ACC112 (cell line): ENCODE results near the gene CRX.
"Not testable (repeated sequence)": the region's sequence is repeated elsewhere in the genome, so short reads cannot be mapped to it uniquely, and the experiment has no call there.

Experiments used
- H2AFZ ChIP-seq: fragments of 200-600 bp; sonication (generic); one replicate; pipeline ENCODE4 v1.6.0; 2017; ENCODE audit warnings: antibody characterized with exemption, low read length; ENCODE audit not compliant: unreplicated experiment
- H3K27ac ChIP-seq: fragments of 200-600 bp; sonication (generic); 2 replicates; pipeline ENCODE4 v1.5.1; 2014; ENCODE audit warnings: low read depth, mild to moderate bottlenecking, antibody characterized with exemption, low read length, moderate library complexity
- H3K27me3 ChIP-seq: fragments of 200-600 bp; sonication (generic); 2 replicates; pipeline ENCODE4 v1.6.1; 2014; ENCODE audit warnings: mild to moderate bottlenecking, antibody characterized with exemption, low read length, moderate library complexity, mixed read lengths; ENCODE audit not compliant: insufficient read depth
- H3K36me3 ChIP-seq: fragments of 200-600 bp; sonication (generic); 2 replicates; pipeline ENCODE4 v1.6.1; 2016; ENCODE audit warnings: mild to moderate bottlenecking, antibody characterized with exemption, low read length, moderate library complexity, mixed read lengths; ENCODE audit not compliant: insufficient read depth
- H3K4me1 ChIP-seq: fragments of 200-600 bp; sonication (generic); one replicate; pipeline ENCODE4 v1.6.1; 2016; ENCODE audit warnings: low read length, mixed read lengths; ENCODE audit not compliant: insufficient read depth, unreplicated experiment, control insufficient read depth
- H3K4me3 ChIP-seq: fragments of 200-600 bp; sonication (generic); 2 replicates; pipeline ENCODE4 v1.5.1; 2014; ENCODE audit warnings: mild to moderate bottlenecking, low read depth, low read length
- H3K79me2 ChIP-seq: fragments of 200-600 bp; sonication (generic); one replicate; pipeline ENCODE4 v1.6.0; 2016; ENCODE audit warnings: low read length; ENCODE audit not compliant: control insufficient read depth, unreplicated experiment, insufficient read depth

CRX gene

DNA sequence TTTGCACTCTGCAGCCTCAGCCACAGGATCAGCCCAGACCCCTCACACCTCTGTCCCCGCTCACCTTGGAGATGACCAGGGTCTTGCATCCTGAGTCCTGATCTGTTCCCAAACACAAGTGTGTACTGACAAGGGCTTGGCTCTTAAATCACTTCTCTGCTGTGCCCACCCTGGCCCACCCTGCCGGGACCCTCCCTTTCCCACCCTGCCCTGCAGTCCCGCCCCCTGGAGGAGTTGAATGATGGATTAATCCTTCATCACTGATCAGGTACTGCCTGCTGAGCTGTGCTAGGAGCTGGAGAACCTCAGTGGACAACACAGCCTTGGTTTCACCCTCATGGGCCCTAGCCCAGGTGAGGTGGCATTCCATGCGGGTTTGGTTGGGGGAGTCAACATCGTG is 17.3 kb upstream of the CRX start, which contains the start of gene TPRX1:
TSS of gene TPRX1 (minus strand) at position 101 of the 400 bp plus-strand sequence. CDS start at position 89, 12 bp downstream.
- not testable (repeated sequence) for H3K79me2 ChIP-seq, H3K4me3 ChIP-seq, H3K36me3 ChIP-seq, H3K27ac ChIP-seq, H3K27me3 ChIP-seq, H3K4me1 ChIP-seq, H2AFZ ChIP-seq

DNA sequence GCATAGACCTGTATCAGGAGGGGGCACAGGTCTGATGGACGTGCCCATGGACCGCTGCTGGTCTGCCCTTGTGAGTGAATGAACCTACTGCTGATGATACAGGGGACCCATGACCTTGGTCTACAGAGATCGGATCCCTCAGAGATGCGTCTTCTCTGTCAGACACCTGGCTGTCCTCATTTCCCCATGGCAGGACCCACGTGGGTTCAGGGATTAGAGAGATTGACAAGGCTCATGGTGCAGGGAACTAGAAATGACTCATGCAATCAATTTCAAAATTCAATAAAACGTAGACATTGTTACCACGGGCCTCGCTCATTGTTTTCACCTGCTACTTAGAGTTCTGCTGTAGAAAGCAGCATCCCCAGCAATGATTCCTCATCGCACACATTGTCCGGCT is 16.4 kb upstream of the CRX start:
- no peaks in the 10 kb centered on the region for H3K4me1 ChIP-seq
- no peak overlapping the region for H3K27ac ChIP-seq

DNA sequence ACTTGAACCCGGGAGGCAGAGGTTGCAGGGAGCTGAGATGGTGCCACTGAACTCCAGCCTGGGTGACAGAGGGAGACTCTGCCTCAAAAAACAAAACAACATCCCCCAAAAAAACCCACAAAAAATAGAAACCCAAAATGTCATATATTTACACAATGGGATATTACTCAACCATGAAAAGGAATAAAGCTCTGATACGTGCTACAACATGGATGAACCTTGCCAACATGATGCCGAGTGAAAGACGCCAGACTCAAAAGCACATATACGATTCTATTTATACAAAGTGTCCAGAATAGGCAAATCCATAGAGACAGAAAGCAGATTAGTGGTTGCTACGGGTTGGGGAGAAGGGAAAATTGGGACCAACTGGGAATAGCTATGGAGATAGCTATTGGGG is 15.3 kb upstream of the CRX start:
- H3K27ac ChIP-seq = no peak overlapping the region
- H3K4me1 ChIP-seq = no peaks in the 10 kb centered on the region
- no peak overlapping the region for H3K4me3 ChIP-seq
- no peak overlapping the region for H2AFZ ChIP-seq
- no peaks in the 10 kb centered on the region for H3K27me3 ChIP-seq
- H3K79me2 ChIP-seq = no peaks in the 10 kb centered on the region
- H3K36me3 ChIP-seq = no peaks in the 10 kb centered on the region

More for the DNA sequence above, 16.4 kb upstream of the CRX start:
- H3K27me3 ChIP-seq = no peaks in the 10 kb centered on the region
- no peaks in the 10 kb centered on the region for H3K36me3 ChIP-seq
- no peak overlapping the region for H3K4me3 ChIP-seq
- no peak overlapping the region for H2AFZ ChIP-seq
- no peaks in the 10 kb centered on the region for H3K79me2 ChIP-seq

DNA sequence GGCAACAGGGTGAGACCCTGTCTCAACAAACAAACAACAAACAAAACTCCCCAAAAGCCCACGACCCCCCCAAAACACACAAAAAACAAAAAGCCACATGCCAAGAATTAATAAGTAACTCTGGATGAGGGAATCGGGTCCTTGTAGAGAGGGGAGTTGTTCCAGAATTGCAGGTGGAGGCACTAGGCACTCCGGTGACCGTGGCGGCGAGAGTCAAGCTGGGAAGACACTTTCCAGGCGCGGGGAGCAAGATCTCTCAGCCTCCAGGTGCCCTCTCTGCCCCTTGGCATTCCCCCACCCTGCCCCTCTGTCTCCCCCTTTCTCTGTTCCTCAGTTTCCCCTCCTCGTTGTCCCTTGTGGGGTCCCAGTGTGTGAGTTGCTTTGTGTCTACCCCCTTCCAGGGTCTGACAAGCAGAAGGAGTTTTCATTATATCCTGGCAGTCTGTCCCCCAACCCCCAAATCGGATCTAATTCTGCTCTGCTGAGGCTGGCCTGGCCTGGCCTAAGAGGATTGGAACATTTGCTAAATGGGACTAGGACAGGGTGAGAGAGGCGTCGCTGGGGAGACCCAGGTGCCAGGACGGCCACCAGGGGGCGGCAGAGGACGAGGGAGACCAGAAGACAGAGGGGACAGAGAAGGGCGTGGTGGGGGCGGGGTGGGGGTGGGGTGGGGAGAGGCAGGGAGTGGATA is 8.3 kb upstream of the CRX start:
- no peak overlapping the region for H3K27ac ChIP-seq
- no peaks in the 10 kb centered on the region for H3K4me1 ChIP-seq
- H2AFZ ChIP-seq = no peak overlapping the region
- no peaks in the 10 kb centered on the region for H3K27me3 ChIP-seq
- no peak overlapping the region for H3K4me3 ChIP-seq
- no peaks in the 10 kb centered on the region for H3K79me2 ChIP-seq
- H3K36me3 ChIP-seq = no peaks in the 10 kb centered on the region

- Histone ChIP-seq H3K36me3 (no peaks in the 10 kb centered on the region), H3K27me3 (no peaks in the 10 kb centered on the region), H3K4me1 (no peaks in the 10 kb centered on the region), H2AFZ (no peak overlapping the region), H3K27ac (no peak overlapping the region), H3K79me2 (no peaks in the 10 kb centered on the region), H3K4me3 (no peak overlapping the region)
Measured at GRCh38 chr19:47813995-47814328, 7.8 kb upstream of the CRX start.

GRCh38 chr19:47816270-47816669 is 5.5 kb upstream of the CRX start:
- not testable (repeated sequence) for H3K27ac ChIP-seq, H3K36me3 ChIP-seq, H2AFZ ChIP-seq, H3K79me2 ChIP-seq, H3K4me3 ChIP-seq, H3K4me1 ChIP-seq
- peaks cover 18% of the 10 kb centered on the region; the same call in 1 of the 2 replicates for H3K27me3 ChIP-seq

- not testable (repeated sequence) for H3K4me3 ChIP-seq, H3K4me1 ChIP-seq, H3K27ac ChIP-seq, H2AFZ ChIP-seq, H3K79me2 ChIP-seq, H3K36me3 ChIP-seq
- H3K27me3 ChIP-seq = peaks cover 24% of the 10 kb centered on the region; the same call in 1 of the 2 replicates
Measured at GRCh38 chr19:47818221-47818620, 3.5 kb upstream of the CRX start.

DNA sequence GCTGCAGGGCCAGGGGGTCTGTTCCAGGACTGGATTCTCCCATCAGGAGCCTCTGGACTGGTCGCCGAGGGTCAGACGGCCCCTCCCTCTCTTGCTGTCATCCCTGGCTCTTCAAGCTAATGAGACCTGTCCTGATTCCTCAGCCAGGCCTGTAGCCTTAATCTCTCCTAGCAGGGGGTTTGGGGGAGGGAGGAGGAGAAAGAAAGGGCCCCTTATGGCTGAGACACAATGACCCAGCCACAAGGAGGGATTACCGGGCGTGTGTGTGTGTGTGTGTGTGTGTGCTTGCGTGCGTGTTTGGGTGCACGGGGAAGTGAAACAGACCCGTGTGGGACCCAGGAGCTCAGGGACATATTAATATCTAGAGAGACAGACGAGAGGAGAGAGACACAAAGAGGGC is 1.9 kb upstream of the CRX start:
- H3K4me3 ChIP-seq = no peak overlapping the region
- H3K27me3 ChIP-seq = peaks cover 24% of the 10 kb centered on the region; the same call in 1 of the 2 replicates

GRCh38 chr19:47820410-47820809 is 1.3 kb upstream of the CRX start:
- no peak overlapping the region for H2AFZ ChIP-seq
- no peaks in the 10 kb centered on the region for H3K4me1 ChIP-seq
- no peak overlapping the region for H3K27ac ChIP-seq
- H3K4me3 ChIP-seq = no peak overlapping the region
- peaks cover 24% of the 10 kb centered on the region; the same call in 1 of the 2 replicates for H3K27me3 ChIP-seq
- no peaks in the 10 kb centered on the region for H3K79me2 ChIP-seq
- H3K36me3 ChIP-seq = no peaks in the 10 kb centered on the region

More for the DNA sequence above, 1.9 kb upstream of the CRX start:
- no peak overlapping the region for H3K27ac ChIP-seq
- H2AFZ ChIP-seq = no peak overlapping the region
- H3K79me2 ChIP-seq = no peaks in the 10 kb centered on the region
- no peaks in the 10 kb centered on the region for H3K36me3 ChIP-seq
- no peaks in the 10 kb centered on the region for H3K4me1 ChIP-seq

DNA sequence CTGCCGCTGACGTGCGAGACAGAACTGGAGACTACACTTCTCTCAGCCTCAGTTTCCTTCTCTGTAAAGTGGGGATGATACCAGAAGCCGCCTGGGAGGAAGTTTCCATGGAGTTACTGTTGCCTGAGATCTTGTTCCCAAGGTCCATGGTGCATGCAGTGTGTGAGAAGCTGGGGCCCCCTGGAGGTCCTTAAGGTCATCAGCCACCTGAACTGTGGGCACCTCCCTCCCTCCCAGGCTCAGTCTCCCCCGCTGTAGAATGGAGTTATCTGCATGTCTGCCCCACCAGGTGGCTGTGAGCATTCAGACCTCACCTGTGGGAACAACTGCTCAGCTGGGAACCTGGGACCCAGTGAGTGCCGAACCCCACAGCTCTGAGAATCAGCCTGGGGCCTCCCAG is 2.7 kb downstream of the CRX start:
- Histone ChIP-seq H3K36me3 (no peaks in the 10 kb centered on the region), H3K27ac (no peak overlapping the region), H3K4me1 (no peaks in the 10 kb centered on the region), H3K4me3 (no peak overlapping the region), H3K79me2 (no peaks in the 10 kb centered on the region), H3K27me3 (peaks cover 21% of the 10 kb centered on the region), H2AFZ (no peak overlapping the region)

DNA sequence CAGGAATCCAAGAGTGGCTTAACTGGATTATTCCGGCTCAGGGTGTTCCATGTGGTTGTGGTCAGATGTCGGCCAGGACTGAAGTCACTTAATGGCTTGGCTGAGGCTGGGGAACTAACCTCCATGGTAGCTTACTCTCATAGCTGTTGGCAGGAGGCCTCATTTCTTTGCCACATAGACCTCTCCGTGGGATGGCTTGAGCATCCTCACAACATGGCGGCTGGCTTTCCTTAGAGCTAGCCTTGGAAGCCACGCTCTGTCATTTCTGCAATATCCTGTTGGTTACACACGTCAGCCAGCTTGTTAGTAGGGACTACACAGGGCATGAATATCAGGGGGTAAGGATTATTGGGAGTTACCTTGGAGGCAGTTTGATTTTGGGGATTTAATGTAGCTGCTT is 5.1 kb downstream of the CRX start:
- H3K27ac ChIP-seq = no peak overlapping the region
- no peaks in the 10 kb centered on the region for H3K4me1 ChIP-seq
- H3K27me3 ChIP-seq = peaks cover 1% of the 10 kb centered on the region
- no peaks in the 10 kb centered on the region for H3K79me2 ChIP-seq
- no peak overlapping the region for H3K4me3 ChIP-seq
- H3K36me3 ChIP-seq = no peaks in the 10 kb centered on the region
- H2AFZ ChIP-seq = no peak overlapping the region
